ENCODE data around the gene NFATC1.
"Not testable (repeated sequence)": the region's sequence is repeated elsewhere in the genome, so short reads cannot be mapped to it uniquely, and the experiment has no call there.

Gene NFATC1

DNA sequence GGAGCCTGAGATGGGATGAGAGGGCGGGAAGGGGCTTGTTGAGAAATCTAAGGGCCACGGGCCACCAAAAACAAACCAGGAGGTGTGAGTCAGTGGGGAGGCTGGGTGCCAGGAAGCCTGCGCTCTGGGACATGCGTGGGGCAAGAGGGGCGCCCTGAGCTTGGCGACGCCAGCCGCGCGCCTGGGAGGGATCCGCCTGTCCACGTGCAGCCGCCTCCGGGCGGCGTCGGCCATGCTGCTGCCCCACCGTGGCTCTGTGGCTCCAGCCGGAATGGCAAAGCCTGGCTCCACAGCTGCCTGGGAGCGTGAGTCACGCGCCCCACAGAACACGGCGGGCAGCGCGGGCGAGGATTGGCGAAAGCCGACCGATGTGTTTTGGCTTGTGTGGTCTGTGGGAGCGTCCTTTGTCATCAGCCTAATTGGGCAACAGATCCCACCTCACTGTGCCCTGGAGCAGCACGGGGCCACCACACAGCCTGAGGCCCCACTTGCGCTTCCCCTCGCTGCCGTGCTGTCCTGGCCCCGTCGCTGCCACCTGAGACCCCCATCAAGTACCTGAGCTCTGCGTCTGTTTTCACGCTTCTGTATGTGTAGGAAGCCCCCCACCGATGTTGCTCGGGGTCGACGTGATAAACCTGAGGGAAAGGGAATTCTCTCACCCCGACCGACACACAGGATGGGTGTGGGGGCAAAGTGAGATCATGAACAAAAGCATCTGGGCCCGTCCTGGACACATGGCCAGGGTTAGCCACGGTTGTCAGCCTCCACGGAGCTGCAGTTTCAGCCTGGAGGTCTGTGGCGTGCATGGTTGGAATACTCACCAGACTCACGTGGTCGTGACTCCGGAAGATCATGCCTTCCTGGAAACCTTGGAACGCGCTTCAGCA lies 80.5 kb downstream of the NFATC1 start:
- no peak for DNase-seq (ENCODE audit: low read depth, low spot score)

DNA sequence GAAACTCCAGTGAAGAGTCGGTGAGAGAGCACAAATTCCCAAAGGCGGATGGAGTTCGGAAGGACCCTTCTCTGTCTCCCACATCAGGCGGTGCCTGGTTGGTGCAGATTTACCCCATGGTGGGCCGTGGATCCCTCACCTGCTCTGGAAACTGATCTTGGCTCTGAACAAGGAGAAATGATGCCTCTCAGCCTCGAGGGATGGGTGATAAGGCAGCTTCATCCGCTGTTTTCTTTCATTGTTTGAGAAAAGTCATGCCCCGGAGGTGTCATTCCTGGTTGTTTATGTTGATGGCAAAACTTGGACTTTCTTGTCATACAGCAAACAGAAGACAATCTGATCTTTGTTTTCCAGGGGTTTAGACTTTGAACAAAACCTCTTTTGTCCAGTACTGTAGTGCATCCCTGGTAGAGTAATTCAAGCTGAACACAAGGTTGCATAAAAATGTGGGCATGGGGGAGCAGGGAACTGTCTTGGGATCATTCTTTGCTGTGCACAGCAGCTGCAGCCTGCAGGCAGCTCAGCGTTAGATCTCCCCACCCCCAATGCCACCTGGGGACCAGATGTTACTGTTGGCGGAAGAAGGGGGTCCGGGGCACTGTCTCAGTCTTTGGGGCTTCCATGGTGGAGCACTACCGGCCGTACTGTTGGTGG lies 81.3 kb downstream of the NFATC1 start:
- DNase-seq (ENCODE audit: low read depth, low spot score): no peak

DNA sequence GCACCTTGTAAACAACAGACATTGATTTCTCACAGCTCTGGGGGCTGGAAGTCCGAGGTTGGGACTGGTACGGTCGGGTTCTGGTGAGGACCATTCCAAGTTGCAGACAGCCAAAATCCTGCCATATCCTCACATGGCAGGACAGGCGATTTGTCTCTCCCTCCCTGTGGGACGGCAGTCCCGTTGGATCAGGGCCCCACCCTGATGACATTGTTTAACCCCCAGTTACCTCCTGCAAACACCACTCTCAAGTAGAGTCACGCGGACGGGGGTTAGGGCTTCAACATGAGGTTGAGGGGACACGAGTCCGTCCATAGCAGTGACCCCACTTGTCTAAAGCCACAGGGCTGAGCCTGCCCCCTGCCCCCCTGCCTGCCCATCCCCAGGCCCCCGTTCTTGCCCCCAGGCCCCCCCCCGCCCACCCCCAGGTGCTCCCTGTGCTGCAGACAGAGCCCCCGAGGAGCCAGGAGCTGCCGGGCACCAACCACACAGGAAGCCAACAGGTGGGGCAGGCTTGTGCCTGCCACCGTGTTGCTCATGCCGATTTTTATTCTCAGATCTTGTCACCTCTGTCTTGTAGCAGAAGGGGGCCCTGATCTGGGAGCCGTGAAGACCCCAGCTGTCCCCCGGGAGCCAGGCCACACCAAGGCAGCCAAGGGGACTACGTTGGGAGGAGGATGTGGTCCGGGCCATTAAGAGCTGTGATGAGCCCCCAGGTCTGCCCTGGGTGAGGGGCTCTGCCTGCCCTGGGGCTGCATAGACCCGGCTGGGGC lies 82.2 kb downstream of the NFATC1 start:
- no peak for DNase-seq (ENCODE audit: low read depth, low spot score)

DNA sequence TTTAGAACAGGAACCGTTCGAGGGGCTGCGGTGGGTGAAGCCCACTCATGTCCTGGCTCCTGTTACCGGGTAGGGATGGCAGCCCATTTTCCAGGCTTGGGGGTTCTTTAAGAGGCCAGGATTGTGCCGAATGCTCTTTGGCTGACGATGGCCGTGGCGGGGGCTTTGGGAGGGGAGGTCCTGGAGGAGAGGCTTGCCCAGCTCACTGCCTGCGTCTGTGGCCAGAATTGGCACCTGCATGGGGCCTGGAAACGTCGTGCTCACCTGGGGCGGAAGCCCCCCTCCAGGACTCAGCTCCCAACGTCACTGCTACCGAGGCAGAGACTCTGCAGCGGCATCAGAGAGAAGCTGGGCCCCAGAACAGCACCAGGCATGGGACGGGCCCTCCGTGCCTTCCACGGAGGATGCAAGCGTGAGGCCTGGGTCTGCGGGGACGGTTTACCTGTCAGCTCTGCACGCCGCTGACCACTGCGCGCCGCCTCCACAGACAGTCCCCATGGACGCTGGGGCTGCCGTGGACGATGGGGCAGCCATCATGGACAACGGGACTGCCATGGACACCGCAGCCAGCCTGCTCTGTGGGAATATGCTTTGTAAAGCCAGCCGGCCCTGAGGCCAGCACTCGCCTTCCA lies 82.9 kb downstream of the NFATC1 start:
- no peak for DNase-seq (ENCODE audit: low read depth, low spot score)

DNA sequence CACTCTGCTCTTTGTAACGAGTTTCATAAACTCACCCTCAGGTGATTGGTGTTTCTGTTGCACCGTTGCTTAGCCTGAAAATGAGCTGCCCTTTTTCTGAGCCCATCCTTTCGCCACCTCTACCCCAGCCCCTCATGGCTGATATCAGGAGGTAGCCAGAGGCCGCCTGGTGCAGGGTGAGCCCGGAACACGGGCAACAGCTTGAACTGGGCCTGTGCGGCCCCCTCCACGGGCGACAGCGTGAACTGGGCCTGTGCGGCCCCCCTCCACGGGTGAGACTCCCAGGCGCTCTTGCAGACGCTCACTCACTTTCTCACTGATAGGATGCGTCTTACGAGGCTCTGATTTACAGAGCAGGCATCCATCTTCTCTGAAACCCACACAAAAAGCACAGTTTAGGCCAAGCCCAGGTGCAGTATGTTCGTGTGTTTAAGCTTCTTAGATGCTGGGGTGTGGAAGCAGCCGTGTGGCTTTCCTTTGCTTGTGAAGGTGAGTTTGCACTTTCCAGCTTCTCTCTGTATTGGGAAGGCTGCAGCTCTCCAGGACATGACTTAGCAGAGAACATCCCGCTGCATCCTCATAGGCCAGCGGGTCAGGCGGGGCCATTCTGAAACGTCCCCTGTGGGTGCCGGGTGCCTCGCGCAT lies 83.5 kb downstream of the NFATC1 start:
- DNase-seq (ENCODE audit: low read depth, low spot score): no peak

DNA sequence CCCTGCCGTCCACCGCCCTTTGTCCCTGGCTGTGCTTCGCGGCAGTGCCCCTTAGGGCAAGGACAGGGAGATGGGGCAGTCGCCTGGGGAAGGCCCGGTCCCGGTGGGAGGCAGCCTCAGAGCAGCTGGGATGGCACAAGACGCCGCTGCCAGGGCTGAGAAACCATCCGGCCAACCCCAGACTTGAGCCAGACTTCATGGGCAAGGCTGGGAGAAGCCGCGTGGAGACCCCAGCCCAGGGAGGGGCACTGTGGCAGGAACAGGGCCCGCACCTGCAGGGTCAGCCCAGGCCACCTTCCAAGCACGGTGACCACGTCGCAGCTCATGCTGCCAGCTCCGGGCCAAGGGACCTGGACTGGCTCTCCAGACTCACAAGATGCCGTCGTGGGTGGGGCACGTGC lies 84.0 kb downstream of the NFATC1 start:
- no peak for DNase-seq (ENCODE audit: low read depth, low spot score)

DNA sequence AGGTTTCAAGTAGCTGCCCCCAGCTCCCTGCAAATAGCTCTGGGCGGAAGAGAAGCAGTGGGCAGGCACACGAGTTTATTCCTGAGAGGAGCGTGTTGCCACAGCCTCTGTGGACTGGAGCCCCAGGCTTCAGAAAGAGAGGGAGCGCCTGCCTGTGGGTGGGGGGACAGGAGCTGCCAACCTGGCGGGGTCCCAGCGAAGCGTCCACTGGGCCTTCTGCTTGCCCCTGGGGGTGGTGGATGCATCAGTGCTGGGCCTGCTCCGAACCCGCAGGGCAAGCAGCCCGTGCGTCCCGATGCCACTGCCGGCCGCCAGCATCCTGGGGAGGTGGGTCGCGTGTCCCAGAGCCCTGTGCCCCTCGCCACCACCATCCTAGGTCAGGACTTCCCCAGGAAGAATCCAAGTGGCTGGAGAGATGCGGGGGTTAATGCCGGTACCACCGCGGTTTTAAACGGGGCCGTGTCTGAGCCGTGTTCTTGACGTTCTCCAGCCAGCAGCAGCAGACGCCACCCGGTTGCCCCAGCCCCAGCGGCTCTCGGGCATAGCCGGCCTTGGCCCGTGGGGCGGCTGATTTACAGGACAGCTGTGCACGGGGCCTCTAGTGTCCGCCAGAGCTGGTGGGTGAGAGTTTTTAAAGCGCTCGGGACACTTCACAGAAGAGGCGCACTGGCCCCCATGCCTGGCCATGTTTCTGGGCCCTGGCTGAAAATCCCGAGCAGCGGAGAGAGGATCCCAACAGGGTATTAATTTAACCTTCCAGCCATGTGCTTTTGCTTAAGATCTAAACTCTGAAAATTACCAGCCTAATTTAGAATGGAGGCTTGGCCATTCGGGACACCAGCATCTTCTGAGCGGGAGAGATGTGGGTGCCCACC lies 84.7 kb downstream of the NFATC1 start:
- no peak for DNase-seq (ENCODE audit: low read depth, low spot score)

DNA sequence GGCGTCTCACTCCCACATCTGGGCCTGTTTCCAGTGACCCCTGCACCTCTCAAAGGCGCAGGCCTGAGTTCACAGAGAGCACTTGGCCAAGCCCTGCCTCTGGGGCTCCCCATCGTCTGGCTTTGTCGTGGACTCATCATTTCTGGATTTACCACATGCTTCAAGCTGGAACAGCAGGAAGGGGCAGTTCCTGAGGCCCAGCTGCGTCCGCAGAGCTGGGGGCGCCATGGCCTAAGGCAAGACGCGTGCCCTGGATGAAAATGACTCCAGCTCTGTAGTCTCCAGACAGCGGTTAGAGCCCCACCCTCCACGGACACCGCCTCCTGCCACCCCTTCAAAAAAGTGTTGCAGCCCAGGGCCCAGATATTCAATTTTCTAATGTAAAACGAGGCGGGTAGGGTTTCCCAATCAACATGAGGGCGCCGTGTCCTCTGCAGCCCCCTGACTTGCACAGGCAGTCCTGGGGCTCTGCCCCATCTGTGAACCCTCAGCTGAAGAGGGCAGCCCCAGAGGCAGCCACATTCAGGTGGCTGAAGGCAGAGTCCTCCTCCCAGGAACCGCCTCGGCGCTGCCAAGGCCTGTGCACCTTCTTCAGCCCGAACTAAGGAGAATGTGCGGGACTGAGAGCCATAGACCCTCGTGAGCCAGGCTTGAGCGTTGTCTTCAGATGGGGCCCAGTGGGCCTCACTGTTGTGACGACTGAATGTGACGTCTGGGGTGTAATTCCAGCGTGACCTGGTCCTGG lies 85.5 kb downstream of the NFATC1 start:
- DNase-seq (ENCODE audit: low read depth, low spot score): no peak

DNA sequence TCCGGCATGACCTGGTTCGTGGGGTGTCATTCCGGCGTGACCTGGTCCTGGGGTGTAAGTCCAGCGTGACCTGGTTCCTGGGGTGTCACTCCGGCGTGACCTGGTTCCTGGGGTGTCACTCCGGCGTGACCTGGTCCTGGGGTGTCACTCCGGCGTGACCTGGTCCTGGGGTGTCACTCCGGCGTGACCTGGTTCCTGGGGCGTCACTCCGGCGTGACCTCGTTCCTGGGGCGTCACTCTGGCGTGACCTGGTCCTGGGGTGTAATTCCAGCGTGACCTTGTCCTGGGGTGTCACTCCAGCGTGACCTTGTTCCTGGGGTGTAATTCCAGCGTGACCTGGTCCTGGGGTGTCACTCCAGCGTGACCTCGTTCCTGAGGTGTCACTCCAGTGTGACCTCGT lies 87.7 kb downstream of the NFATC1 start:
- DNase-seq (ENCODE audit: low read depth, low spot score): not testable (repeated sequence)

DNA sequence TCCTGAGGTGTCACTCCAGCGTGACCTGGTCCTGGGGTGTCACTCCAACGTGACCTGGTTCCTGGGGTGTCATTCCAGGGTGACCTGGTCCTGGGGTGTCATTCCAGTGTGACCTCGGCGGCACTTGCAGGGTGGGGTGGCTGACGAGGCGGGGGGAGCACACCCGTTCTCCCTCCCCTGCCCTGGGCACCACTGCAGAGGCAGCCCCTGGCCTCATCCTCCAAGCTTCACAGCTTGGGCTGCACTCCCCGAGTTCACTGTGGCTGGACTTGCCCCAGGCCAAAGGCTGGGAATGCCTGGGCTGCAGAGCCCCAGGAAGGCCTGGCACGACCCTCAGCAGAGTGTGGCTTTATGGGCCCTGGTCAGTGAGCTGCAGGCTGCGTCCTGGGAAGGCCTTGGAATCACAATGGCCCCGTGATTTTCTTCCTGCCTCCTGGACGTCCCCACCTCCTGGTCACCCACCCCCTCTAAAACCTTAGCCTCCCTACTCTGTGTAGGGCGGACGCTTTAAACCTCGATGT lies 88.3 kb downstream of the NFATC1 start:
- DNase-seq (ENCODE audit: low read depth, low spot score): no peak

DNA sequence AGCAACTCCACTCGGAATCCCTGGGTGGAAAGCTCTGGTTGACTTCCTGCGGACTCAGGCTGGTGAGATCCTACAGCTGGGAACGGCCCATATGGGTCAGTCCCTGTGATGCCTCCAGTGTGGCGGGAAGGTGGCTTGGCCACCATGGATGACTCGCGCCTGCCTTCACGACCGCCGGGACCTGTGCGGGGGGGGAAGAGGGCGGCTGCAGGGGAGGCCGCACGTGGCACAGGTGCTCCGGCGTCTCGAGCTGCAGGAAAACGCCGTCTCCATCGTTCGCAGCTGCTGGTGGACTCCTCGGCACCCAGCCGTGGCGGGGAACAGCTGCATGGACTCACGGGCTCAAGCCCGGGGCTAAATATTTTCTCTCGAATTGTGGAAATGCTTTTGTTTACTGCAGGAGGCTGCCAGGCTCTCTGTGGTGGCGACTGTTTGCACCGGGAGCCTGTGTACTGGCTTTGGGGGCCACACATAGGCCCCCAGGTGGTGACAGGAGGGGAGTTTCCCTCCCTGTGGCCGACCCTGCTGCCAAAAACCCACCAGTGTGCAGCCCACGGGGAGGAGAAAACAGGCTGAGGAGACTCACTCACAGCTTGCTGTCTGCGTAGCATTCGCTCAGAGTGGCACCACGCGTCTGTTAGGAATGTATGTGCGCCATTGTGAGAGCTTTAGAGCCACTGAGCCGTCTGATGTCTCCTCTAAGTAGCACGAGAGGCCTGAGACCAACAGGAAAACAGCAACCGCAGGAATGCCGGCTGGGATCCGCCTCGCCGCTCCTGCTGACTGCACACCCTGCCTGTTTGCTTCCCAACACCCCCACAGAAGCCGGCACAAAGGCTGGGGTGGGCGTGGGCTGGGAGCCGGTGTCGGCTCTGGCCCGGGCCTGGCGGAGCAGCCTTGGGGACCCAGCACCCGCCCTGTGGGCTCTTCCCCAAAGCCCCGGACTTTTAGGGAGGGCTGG lies 89.2 kb downstream of the NFATC1 start:
- DNase-seq (ENCODE audit: low read depth, low spot score): peak; percentile 86

DNA sequence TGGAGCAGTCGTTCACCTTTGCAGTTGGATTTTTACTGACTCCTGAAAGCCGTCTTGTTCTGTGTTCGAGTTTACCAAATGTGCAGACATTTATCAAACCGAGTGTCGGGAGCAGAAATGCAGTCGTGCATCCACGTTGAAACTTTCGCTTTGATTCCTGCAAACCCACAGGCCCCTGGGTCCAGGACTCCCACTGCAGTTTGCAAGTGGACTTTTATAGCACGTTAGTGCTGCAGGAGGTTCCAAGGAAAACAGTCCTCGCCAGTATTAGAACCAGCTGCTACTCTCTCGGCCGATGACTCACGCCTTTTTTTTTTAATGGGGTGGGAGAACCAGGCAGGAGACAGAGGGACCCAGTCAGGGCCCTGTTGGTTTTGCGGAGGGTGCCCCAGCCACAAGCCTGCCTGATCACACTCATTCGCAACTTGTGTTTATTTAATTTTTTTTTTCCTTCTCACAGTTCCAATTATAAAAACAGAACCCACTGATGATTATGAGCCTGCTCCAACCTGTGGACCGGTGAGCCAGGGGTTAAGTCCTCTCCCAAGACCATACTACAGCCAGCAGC lies 90.1 kb downstream of the NFATC1 start:
- DNase-seq (ENCODE audit: low read depth, low spot score): peak; percentile 89

DNA sequence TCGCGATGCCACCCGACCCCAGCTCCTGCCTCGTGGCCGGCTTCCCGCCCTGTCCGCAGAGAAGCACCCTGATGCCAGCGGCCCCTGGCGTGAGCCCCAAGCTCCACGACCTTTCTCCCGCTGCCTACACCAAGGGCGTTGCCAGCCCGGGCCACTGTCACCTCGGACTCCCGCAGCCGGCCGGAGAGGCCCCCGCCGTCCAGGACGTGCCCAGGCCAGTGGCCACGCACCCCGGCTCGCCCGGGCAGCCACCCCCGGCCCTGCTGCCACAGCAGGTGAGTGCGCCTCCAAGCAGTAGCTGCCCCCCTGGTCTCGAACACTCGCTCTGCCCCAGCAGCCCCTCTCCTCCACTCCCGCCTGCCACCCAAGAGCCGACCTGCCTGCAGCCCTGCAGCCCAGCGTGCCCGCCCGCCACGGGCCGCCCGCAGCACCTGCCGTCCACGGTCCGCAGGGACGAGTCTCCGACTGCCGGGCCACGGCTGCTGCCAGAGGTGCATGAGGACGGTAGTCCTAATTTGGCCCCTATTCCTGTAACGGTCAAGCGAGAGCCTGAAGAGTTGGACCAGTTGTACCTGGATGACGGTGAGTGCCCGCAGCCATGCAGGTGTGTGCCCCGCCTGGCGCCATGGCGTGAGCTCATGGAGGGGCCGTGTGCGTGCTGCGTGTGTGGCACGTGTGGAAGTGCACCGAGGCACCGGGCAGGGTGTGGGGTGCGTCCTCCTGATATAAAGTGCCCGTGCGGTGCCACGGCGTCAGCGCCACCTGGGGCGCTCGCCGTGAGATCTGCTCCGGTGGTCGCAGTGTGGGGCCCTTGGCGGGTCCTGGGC lies 90.8 kb downstream of the NFATC1 start:
- DNase-seq (ENCODE audit: low read depth, low spot score): no peak

DNA sequence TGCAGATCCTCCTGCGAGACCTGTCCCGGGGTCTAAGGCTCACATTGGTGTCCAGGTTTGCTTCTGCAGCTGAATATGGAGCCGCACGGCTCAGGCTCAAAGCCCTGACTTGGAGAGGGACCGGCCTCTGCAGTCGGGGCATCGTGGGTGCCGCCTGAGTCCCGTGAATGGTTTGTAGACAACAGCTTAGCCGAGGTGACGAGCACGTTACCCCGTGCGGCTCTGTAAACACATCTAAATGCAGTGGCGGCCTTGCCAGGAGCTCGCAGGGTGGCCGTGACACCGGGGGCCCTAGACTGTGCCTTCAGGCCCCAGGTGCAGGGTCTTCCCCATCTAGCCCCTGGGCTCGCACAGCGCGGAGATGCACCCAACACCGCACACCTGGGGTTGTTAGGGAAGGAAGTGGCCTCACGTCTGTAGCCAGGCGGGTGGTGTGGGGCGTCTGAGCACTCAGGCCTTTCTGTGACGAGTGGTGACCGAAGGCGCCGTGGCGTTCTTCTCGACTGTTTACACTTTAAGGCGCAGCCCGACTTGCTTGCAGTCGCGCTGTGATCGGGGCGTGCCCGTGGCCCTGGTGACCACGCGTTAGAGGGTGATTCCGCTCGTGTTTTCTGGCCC lies 91.6 kb downstream of the NFATC1 start:
- no peak for DNase-seq (ENCODE audit: low read depth, low spot score)

DNA sequence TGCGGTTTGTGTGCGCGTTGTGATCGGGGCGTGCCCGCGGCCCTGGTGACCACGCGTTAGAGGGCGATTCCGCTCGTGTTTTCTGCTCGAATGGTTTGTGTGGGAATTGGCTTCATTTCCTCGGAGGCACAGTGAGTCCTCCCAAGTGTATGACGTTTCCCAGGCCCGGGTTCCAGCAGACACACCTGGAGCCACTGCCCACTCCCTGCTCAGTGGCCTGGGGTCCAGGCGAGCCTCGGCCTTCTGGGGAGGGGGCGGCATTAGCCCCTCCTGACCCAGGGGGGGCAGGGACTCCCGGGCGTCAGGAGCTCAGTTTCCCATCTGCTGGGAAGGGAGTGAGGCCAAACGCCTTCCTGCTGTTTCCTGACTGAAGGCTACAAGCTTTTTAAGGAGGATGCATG lies 92.1 kb downstream of the NFATC1 start:
- DNase-seq (ENCODE audit: low read depth, low spot score): no peak

DNA sequence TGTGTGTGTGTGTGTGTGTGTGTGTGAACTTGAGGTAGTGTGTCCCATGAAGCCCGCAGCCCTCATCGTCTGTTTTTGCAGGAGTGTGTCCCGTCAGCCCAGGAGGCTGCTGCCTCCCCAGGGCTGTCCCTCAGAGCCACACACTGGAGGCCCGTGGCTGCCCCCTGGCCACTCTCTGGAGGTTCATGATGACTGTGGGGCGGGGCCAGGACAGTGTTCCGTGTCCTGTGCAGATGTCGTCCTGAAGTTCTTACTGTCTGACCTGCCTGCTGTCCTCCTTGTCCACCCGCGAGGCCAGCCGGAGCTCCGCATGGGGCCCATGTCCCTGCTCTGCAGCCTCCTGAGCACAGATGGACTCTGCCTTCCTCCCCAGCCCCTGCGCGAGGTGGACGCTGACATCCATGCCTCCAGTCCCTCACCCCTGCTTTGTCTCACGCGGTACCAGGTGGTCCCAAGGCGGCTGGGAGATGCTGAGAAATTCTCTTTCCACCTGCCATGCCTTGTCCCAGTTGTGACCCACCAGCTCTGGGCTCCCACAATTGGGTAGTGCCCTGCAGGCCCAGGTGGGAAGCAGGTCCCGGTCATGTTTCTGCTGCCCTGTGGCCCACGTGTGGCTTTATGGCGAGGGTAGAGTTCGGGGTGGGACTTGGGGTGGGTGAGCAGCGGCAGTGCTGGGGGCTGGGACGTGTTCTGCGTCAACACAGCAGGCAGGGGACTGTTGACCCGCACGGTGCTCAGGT lies 92.8 kb downstream of the NFATC1 start:
- DNase-seq (ENCODE audit: low read depth, low spot score): no peak

All from smooth muscle cell of the brain vasculature (primary cell).